H1 (cell line): ENCODE measurements around the gene DLEC1.

Experiments
- EZH2 ChIP-seq: fragments of 200-600 bp; sonication (generic); IDR thresholded peaks from 2 replicates; pipeline ENCODE4 v1.7.1; 2012; ENCODE audit warnings: low read depth, mild to moderate bottlenecking, moderate library complexity, low read length, inconsistent platforms; ENCODE audit not compliant: severe bottlenecking
- JUN ChIP-seq: IDR thresholded peaks from 2 replicates; pipeline ENCODE4 v1.6.1; 2011; ENCODE audit warnings: low read depth, mild to moderate bottlenecking, improper control_type of control experiment, low read length
- POLR2A ChIP-seq, 2 experiments: IDR thresholded peaks; 1 replicate in 1 of 2; 2 replicates in 1 of 2; pipeline ENCODE4 v1.6.1; 2011; ENCODE audit warnings: low read depth in 2 of 2, low read length in 2 of 2, mild to moderate bottlenecking in 2 of 2; ENCODE audit errors: control extremely low read depth in 1 of 2
- SIN3A ChIP-seq, 2 experiments: IDR thresholded peaks in 1 of 2; conservative IDR thresholded peaks in 1 of 2; 2 replicates each; pipeline ENCODE4 v1.6.1; 2011 to 2012; ENCODE audit warnings: low read length in 2 of 2, improper control_type of control experiment in 1 of 2, low read depth in 1 of 2, mild to moderate bottlenecking in 1 of 2
- TF ChIP-seq, protein P1 (sequence below), 3 experiments: IDR thresholded peaks; 1 replicate in 2 of 3; 2 replicates in 1 of 3; pipeline versions ENCODE4 v1.5.1 to v1.6.1; 2011; ENCODE audit warnings: low read length in 3 of 3, mild to moderate bottlenecking in 3 of 3, inconsistent platforms in 2 of 3, low read depth in 1 of 3, moderate library complexity in 1 of 3; ENCODE audit not compliant: insufficient read depth in 1 of 3; ENCODE audit errors: control extremely low read depth in 1 of 3

DNA sequence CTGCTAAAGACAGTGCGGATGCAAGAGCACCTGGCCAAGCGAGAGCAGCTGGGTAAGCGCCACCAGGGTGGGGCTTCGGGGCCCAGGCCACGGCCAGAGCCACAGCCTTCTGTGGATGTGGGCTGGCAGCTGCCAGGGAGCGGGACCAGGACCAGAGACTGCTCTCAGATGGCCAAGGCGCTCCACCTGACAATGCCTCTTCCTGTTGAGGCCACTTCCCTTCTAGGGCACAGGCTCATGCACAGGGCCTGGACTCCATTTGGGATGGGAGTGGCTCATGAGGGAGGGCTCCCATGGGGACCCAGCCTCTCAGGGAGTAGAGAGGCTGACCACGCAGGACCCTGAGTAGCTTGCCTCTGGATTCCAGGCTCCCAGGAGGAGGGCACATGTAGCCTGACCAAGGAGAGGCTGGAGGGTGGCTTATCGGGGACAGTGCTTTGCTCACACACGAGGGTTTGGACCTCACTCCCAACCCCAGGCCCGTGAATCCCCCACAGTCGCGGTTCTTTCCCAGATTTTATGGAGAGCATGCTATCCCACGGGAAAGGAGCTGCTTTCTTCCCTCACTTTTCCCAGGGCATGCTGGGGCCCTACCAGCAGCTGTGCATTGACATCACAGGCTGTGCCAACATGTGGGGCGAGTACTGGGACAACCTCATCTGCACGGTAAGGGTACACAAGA lies 72.8 kb downstream of the DLEC1 start:
- TF ChIP-seq, protein P1, sequence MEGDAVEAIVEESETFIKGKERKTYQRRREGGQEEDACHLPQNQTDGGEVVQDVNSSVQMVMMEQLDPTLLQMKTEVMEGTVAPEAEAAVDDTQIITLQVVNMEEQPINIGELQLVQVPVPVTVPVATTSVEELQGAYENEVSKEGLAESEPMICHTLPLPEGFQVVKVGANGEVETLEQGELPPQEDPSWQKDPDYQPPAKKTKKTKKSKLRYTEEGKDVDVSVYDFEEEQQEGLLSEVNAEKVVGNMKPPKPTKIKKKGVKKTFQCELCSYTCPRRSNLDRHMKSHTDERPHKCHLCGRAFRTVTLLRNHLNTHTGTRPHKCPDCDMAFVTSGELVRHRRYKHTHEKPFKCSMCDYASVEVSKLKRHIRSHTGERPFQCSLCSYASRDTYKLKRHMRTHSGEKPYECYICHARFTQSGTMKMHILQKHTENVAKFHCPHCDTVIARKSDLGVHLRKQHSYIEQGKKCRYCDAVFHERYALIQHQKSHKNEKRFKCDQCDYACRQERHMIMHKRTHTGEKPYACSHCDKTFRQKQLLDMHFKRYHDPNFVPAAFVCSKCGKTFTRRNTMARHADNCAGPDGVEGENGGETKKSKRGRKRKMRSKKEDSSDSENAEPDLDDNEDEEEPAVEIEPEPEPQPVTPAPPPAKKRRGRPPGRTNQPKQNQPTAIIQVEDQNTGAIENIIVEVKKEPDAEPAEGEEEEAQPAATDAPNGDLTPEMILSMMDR (IDR thresholded peaks at IDR 0.05; ENCODE audit: control extremely low read depth in 1 of 3, insufficient read depth in 1 of 3, low read depth in 1 of 3, low read length in 3 of 3), result no peak
- no peak for TF ChIP-seq POLR2A (IDR thresholded peaks at IDR 0.05; ENCODE audit: control extremely low read depth in 1 of 2, low read depth in 2 of 2, low read length in 2 of 2)
- no peak for TF ChIP-seq EZH2
- no peak for TF ChIP-seq JUN
- no peak for TF ChIP-seq SIN3A (conservative IDR thresholded peaks at IDR 0.05 in 1 of 2, IDR thresholded peaks at IDR 0.05 in 1 of 2; ENCODE audit: low read depth in 1 of 2, low read length in 2 of 2)
